Calu3 (cell line): ENCODE data around the gene TULP3. TPM values are rescaled to one million over a fixed set of nuclear protein-coding genes. Genes with fewer than 3 reads are reported as not detected.

Experiments used
- BruUV-seq: library from RNA; stranded (reverse); fragments of 400-500 nt; replicated peaks from 2 replicates; lab custom pipeline; 2021; lab: Mats Ljungman, UMichigan
- CTCF ChIA-PET: fragments of 300-600 bp; sonication (Branson Sonifier 250); formaldehyde crosslinking; loops from one replicate; lab custom pipeline; 2022; ENCODE audit warnings: antibody characterized with exemption; lab: Charles Lee
- DNase-seq: peaks from one replicate; pipeline ENCODE4 v3.0.0; 2022
- H3K27ac Mint-ChIP-seq: one replicate; pipeline ENCODE4 v1.8.0; 2022; ENCODE audit warnings: mixed read lengths; ENCODE audit not compliant: unreplicated experiment
- H3K27me3 Mint-ChIP-seq: one replicate; pipeline ENCODE4 v1.8.0; 2022; ENCODE audit warnings: mixed read lengths; ENCODE audit not compliant: unreplicated experiment
- H3K36me3 Mint-ChIP-seq: one replicate; pipeline ENCODE4 v1.8.0; 2022; ENCODE audit warnings: mild to moderate bottlenecking, moderate library complexity, mixed read lengths; ENCODE audit not compliant: insufficient read depth, unreplicated experiment
- H3K4me1 Mint-ChIP-seq: one replicate; pipeline ENCODE4 v1.8.0; 2022; ENCODE audit warnings: mild to moderate bottlenecking, low read depth, mixed read lengths; ENCODE audit not compliant: unreplicated experiment
- H3K4me3 Mint-ChIP-seq: one replicate; pipeline ENCODE4 v1.8.0; 2022; ENCODE audit warnings: mild to moderate bottlenecking, low read depth, moderate library complexity, mixed read lengths; ENCODE audit not compliant: unreplicated experiment
- H3K9me3 Mint-ChIP-seq: one replicate; pipeline ENCODE4 v1.8.0; 2022; ENCODE audit warnings: low read depth, mixed read lengths; ENCODE audit not compliant: unreplicated experiment
- intact Hi-C: fragments of 100-400 bp; cut with micrococcal nuclease; formaldehyde crosslinking; loops from one replicate; pipeline ENCODE4 v1.10.0; 2022; ENCODE audit not compliant: unreplicated experiment
- total RNA-seq: library from RNA; stranded (reverse); gene quantifications from 2 replicates; pipeline ENCODE4 v1.2.3, GENCODE V29; 2022
- TF ChIP-seq, protein P1 (sequence below): fragments of 200-600 bp; IDR thresholded peaks from one replicate; pipeline ENCODE4 v1.8.0; 2022; ENCODE audit warnings: antibody characterized with exemption; ENCODE audit not compliant: unreplicated experiment

The TULP3 gene
- total RNA-seq, 1 experiment from 2014 or later, result 21.6 TPM

DNA sequence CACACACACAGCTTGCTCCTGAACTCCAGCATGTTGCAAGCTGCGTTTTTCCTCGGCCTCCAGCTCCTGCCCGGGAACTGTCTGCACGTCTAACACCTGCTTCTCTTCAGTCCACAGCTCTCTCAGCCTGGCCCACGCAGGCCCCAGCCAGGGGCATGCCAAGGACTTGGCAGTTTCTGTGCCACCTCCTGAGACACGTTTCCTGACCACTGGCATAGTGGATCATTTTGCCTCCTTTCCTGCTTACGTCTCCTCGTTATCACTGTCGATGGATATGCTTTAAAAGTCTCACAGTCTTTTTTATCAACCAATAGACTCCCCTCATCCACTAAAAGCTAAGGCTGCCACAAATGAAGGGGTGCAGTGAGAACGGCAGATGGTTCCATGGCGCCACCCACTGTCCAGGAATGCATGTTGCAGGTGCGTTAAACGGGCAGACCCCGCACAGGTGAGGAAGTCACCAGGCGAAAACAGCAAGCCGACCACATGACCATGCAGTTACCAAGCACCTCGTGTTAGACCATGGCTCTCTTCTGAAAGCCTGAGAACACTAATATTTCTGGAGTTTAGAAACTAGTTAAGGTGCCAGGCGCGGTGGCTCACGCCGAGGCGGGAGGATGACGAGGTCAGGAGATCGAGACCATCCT is 53.8 kb downstream of the TULP3 start:
- no peaks in the 10 kb centered on the region for H3K9me3 Mint-ChIP-seq
- H3K27me3 Mint-ChIP-seq, result no peaks in the 10 kb centered on the region
- no TSS peak for BruUV-seq
- H3K27ac Mint-ChIP-seq, result no peak overlapping the region
- peak; percentile 84 for DNase-seq
- peak overlapping the region; percentile 66 for H3K4me3 Mint-ChIP-seq
- intact Hi-C loops, result loop anchor here (10.0 kb wide), 1 partner anchor 50 kb away; the partner anchor contains the start of gene TULP3
- peaks cover 8% of the 10 kb centered on the region for H3K36me3 Mint-ChIP-seq
- CTCF ChIA-PET, result interaction anchor here (0.6 to 2.5 kb wide), 6 partner anchors 53 to 161 kb away, joined by 3 to 10 read pairs (median 4); partner anchors contain the start of gene TULP3
- TF ChIP-seq, protein P1, sequence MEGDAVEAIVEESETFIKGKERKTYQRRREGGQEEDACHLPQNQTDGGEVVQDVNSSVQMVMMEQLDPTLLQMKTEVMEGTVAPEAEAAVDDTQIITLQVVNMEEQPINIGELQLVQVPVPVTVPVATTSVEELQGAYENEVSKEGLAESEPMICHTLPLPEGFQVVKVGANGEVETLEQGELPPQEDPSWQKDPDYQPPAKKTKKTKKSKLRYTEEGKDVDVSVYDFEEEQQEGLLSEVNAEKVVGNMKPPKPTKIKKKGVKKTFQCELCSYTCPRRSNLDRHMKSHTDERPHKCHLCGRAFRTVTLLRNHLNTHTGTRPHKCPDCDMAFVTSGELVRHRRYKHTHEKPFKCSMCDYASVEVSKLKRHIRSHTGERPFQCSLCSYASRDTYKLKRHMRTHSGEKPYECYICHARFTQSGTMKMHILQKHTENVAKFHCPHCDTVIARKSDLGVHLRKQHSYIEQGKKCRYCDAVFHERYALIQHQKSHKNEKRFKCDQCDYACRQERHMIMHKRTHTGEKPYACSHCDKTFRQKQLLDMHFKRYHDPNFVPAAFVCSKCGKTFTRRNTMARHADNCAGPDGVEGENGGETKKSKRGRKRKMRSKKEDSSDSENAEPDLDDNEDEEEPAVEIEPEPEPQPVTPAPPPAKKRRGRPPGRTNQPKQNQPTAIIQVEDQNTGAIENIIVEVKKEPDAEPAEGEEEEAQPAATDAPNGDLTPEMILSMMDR, result peak; percentile 79
- peaks cover 8% of the 10 kb centered on the region for H3K4me1 Mint-ChIP-seq

DNA sequence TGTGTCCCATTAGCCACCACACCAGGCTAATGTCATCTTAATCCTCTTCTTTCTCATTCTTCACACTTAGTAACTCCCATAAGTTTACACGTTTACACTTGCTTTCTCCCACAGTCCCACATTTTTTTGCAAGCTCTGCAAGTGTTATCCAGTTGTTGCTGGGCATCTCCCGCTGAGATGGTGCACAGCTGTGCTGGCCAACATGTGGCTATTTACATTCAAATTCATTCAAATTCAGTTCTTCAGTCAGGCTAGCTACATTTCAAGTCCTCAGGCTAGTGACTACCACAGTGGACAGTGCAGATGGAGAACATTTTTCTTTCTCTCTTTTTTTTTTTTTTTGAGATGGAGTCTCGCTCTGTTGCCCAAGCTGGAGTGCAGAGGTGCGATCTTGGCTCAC is 58.7 kb downstream of the TULP3 start:
- H3K9me3 Mint-ChIP-seq, result no peaks in the 10 kb centered on the region
- no peak overlapping the region for H3K4me3 Mint-ChIP-seq
- BruUV-seq, result no TSS peak
- intact Hi-C loops, result loop anchor here (10.0 kb wide), 1 partner anchor 55 kb away; the partner anchor contains the start of gene TULP3
- H3K27ac Mint-ChIP-seq, result no peak overlapping the region
- peaks cover 4% of the 10 kb centered on the region for H3K36me3 Mint-ChIP-seq
- H3K27me3 Mint-ChIP-seq, result no peaks in the 10 kb centered on the region
- CTCF ChIA-PET, result interaction anchor here (0.7 kb wide), 1 partner anchor 10 kb away, joined by 3 read pairs; no protein-coding TSS in a partner anchor
- no peak for DNase-seq
- TF ChIP-seq, protein P1, result no peak
- peaks cover 5% of the 10 kb centered on the region for H3K4me1 Mint-ChIP-seq

DNA sequence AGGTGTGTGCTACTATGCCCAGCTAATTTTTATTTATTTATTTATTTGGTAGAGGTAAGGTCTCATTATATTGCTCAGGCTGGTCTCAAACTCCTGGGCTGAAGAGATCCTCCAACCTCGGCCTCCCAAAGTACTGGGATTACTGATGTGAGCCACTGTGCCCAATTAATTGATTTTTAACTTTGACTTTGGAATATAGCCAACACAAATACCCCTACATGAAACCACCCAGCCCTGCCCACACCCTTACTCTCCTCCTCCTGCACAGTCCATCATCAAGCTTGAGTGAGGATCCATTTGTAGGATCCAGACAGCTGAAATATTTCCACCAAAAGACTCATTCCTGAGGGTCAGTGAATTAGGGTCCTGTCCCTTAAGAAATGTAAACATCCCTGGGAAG is 65.2 kb downstream of the TULP3 start:
- Mint-ChIP-seq H3K27me3 (no peaks in the 10 kb centered on the region), H3K4me3 (no peak overlapping the region), H3K36me3 (peaks cover 31% of the 10 kb centered on the region), H3K9me3 (no peaks in the 10 kb centered on the region), H3K4me1 (peaks cover 35% of the 10 kb centered on the region), H3K27ac (no peak overlapping the region)
- CTCF ChIA-PET, result no interaction called here
- TF ChIP-seq, protein P1, result no peak
- no peak for DNase-seq
- no TSS peak for BruUV-seq
- intact Hi-C loops, result no loop called here

- Mint-ChIP-seq H3K4me1 (peaks cover 47% of the 10 kb centered on the region), H3K9me3 (no peaks in the 10 kb centered on the region), H3K36me3 (peaks cover 40% of the 10 kb centered on the region), H3K27ac (peak overlapping the region; percentile 95), H3K27me3 (no peaks in the 10 kb centered on the region), H3K4me3 (peak overlapping the region; percentile 95)
- BruUV-seq, result no TSS peak
- CTCF ChIA-PET, result interaction anchor here (1.0 to 1.3 kb wide), 2 partner anchors 72 to 84 kb away, joined by 3 to 5 read pairs; no protein-coding TSS in a partner anchor
- TF ChIP-seq, protein P1, result no peak
- intact Hi-C loops, result no loop called here
- no peak for DNase-seq
Observed at GRCh38 chr12:2957816-2958431, 67.2 kb downstream of the TULP3 start.
